ENCODE measurements around the gene KCNK1.

- TF ChIP-seq CTCF (IDR thresholded peaks at IDR 0.05) (no peak), POLR2AphosphoS5 (IDR thresholded peaks at IDR 0.05) (no peak)
Measured at GRCh38 chr1:233714631-233715217, 100.8 kb downstream of the KCNK1 start.
